ENCODE results near the gene RHEBL1.

RHEBL1 gene

GRCh38 chr12:49055092-49055491, 14.7 kb downstream of the RHEBL1 start:
- FAIRE-seq = no peak
- no peak for DNase-seq (ENCODE audit: insufficient read length, low spot score)

- FAIRE-seq = no peak
- DNase-seq (ENCODE audit: insufficient read length, low spot score) = no peak
These were observed 15.3 kb downstream of the RHEBL1 start for GRCh38 chr12:49054524-49054923.

GRCh38 chr12:49054096-49054495, 15.7 kb downstream of the RHEBL1 start:
- FAIRE-seq (no peak), DNase-seq (ENCODE audit: insufficient read length, low spot score) (no peak)

GRCh38 chr12:49052451-49053208, 17.1 kb downstream of the RHEBL1 start:
- FAIRE-seq (no peak), DNase-seq (ENCODE audit: insufficient read length, low spot score) (no peak)

- FAIRE-seq (no peak), DNase-seq (ENCODE audit: insufficient read length, low spot score) (no peak)
These were observed 17.9 kb downstream of the RHEBL1 start for GRCh38 chr12:49051777-49052438.

GRCh38 chr12:49051373-49051764, 18.4 kb downstream of the RHEBL1 start:
- no peak for DNase-seq (ENCODE audit: insufficient read length, low spot score)
- FAIRE-seq = no peak

- FAIRE-seq (no peak), DNase-seq (ENCODE audit: insufficient read length, low spot score) (no peak)
These were observed 19.0 kb downstream of the RHEBL1 start for GRCh38 chr12:49050507-49051372.

- FAIRE-seq (peak; percentile 93), DNase-seq (ENCODE audit: insufficient read length, low spot score) (peak; percentile 82)
These were observed 20.1 kb downstream of the RHEBL1 start for GRCh38 chr12:49049566-49050224.

GRCh38 chr12:49048953-49049352, 20.8 kb downstream of the RHEBL1 start:
- DNase-seq (ENCODE audit: insufficient read length, low spot score) = no peak
- FAIRE-seq = no peak

GRCh38 chr12:49046129-49046895, 23.5 kb downstream of the RHEBL1 start:
- DNase-seq (ENCODE audit: insufficient read length, low spot score) (no peak), FAIRE-seq (no peak)

GRCh38 chr12:49044660-49045059, 25.1 kb downstream of the RHEBL1 start:
- DNase-seq (ENCODE audit: insufficient read length, low spot score) = no peak
- FAIRE-seq = no peak

- DNase-seq (ENCODE audit: insufficient read length, low spot score) (no peak), FAIRE-seq (no peak)
These were observed 25.9 kb downstream of the RHEBL1 start for GRCh38 chr12:49043856-49044258.

- DNase-seq (ENCODE audit: insufficient read length, low spot score) = no peak
- no peak for FAIRE-seq
These were observed 26.5 kb downstream of the RHEBL1 start for GRCh38 chr12:49043241-49043640.

GRCh38 chr12:49041881-49042484, 27.8 kb downstream of the RHEBL1 start:
- FAIRE-seq = no peak
- no peak for DNase-seq (ENCODE audit: insufficient read length, low spot score)

- DNase-seq (ENCODE audit: insufficient read length, low spot score) (no peak), FAIRE-seq (no peak)
These were observed 28.5 kb downstream of the RHEBL1 start for GRCh38 chr12:49041036-49041880.

GRCh38 chr12:49040364-49040855, 29.4 kb downstream of the RHEBL1 start:
- FAIRE-seq = no peak

GRCh38 chr12:49039421-49040363, 30.1 kb downstream of the RHEBL1 start:
- DNase-seq (ENCODE audit: insufficient read length, low spot score) = no peak
- no peak for FAIRE-seq

More at GRCh38 chr12:49040364-49040855, 29.4 kb downstream of the RHEBL1 start:
- DNase-seq (ENCODE audit: insufficient read length, low spot score) = no peak

Measured in HTR-8/SVneo (cell line).